ENCODE results near the gene SUMO3.

The SUMO3 gene

DNA sequence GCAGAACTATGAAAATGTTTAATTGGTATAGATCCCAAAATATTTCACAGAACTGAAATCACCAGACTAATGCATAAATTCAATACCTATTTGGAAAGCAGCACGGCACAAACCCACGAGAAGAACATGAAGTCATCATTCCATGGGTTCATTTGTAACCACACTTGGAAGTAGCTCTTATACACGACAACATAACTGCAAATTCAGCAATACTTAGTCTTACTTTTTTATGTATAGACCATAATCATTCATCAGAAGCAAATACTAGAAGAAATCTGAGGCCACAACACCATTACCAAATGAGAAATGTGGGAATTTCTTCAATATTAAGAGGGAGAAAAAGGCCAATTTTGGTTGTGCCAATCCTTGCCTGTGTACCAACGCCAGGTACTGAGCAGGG, 12.0 kb downstream of the SUMO3 start:
- no peak overlapping the region for H3K4me3 ChIP-seq (replicated peaks; ENCODE audit: insufficient read depth, low read length)
- H3K27ac ChIP-seq (replicated peaks) = no peak overlapping the region
- DNase-seq (ENCODE audit: low read depth in 1 of 2, low spot score in 1 of 2) = no peak
- TF ChIP-seq, protein P1, sequence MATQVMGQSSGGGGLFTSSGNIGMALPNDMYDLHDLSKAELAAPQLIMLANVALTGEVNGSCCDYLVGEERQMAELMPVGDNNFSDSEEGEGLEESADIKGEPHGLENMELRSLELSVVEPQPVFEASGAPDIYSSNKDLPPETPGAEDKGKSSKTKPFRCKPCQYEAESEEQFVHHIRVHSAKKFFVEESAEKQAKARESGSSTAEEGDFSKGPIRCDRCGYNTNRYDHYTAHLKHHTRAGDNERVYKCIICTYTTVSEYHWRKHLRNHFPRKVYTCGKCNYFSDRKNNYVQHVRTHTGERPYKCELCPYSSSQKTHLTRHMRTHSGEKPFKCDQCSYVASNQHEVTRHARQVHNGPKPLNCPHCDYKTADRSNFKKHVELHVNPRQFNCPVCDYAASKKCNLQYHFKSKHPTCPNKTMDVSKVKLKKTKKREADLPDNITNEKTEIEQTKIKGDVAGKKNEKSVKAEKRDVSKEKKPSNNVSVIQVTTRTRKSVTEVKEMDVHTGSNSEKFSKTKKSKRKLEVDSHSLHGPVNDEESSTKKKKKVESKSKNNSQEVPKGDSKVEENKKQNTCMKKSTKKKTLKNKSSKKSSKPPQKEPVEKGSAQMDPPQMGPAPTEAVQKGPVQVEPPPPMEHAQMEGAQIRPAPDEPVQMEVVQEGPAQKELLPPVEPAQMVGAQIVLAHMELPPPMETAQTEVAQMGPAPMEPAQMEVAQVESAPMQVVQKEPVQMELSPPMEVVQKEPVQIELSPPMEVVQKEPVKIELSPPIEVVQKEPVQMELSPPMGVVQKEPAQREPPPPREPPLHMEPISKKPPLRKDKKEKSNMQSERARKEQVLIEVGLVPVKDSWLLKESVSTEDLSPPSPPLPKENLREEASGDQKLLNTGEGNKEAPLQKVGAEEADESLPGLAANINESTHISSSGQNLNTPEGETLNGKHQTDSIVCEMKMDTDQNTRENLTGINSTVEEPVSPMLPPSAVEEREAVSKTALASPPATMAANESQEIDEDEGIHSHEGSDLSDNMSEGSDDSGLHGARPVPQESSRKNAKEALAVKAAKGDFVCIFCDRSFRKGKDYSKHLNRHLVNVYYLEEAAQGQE (IDR thresholded peaks at IDR 0.05; ENCODE audit: insufficient replicate concordance, low read depth) = no peak
- TF ChIP-seq, protein P2, sequence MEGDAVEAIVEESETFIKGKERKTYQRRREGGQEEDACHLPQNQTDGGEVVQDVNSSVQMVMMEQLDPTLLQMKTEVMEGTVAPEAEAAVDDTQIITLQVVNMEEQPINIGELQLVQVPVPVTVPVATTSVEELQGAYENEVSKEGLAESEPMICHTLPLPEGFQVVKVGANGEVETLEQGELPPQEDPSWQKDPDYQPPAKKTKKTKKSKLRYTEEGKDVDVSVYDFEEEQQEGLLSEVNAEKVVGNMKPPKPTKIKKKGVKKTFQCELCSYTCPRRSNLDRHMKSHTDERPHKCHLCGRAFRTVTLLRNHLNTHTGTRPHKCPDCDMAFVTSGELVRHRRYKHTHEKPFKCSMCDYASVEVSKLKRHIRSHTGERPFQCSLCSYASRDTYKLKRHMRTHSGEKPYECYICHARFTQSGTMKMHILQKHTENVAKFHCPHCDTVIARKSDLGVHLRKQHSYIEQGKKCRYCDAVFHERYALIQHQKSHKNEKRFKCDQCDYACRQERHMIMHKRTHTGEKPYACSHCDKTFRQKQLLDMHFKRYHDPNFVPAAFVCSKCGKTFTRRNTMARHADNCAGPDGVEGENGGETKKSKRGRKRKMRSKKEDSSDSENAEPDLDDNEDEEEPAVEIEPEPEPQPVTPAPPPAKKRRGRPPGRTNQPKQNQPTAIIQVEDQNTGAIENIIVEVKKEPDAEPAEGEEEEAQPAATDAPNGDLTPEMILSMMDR (IDR thresholded peaks at IDR 0.05; ENCODE audit: insufficient read depth, low read length) = no peak
- no peaks in the 10 kb centered on the region for H3K27me3 ChIP-seq (ENCODE audit: insufficient read depth, poor library complexity, severe bottlenecking)

DNA sequence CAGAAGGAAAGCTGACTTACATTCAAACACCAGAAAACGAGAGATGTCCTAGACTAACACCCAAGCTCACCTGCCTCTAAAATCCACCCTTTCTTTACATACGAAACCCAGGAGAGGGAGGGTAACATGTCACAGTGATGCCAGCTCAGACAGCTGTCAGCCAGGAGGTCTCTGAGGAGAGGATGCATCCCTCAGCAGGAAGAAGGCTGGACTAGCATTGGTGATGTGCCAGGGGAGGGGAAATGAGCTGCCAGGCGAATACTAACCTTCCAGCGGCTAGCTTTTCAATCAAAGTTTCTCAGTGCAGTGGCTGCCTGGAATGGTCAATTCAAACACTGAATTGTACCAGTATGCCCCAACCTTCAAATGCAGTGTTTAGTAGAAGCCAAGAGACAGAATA, 12.6 kb downstream of the SUMO3 start:
- no peak for DNase-seq (ENCODE audit: low read depth in 1 of 2, low spot score in 1 of 2)

DNA sequence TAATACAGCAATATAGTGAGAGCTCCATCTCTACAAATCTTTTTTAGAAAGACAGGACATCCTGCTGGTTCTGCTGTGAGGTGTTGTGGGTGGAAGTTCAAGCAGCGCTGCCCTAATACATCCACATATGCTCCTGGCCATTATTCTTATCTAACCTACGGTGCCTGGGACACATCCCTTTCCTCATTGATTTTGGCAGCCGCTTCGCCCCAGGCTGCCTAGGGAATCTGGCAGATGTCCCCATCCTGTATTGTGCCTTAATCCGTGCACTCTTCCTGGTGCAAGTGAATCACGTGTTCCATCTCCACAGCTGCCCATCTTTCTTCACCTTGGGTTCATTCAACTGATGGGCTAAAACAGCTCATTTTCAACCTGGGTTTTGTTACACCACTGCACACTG, 13.1 kb downstream of the SUMO3 start:
- no peak for DNase-seq (ENCODE audit: low read depth in 1 of 2, low spot score in 1 of 2)
- no peak overlapping the region for H3K4me3 ChIP-seq (replicated peaks; ENCODE audit: insufficient read depth, low read length)
- no peak overlapping the region for H3K27ac ChIP-seq (replicated peaks)
- no peaks in the 10 kb centered on the region for H3K27me3 ChIP-seq (ENCODE audit: insufficient read depth, poor library complexity, severe bottlenecking)
- TF ChIP-seq GABPA (IDR thresholded peaks at IDR 0.05; ENCODE audit: low read depth) = no peak
- TF ChIP-seq, protein P1 (IDR thresholded peaks at IDR 0.05; ENCODE audit: insufficient replicate concordance, low read depth) = no peak

More for the DNA sequence above, 12.6 kb downstream of the SUMO3 start:
- TF ChIP-seq, protein P1 (IDR thresholded peaks at IDR 0.05; ENCODE audit: insufficient replicate concordance, low read depth) = no peak
- TF ChIP-seq POLR2AphosphoS5 (IDR thresholded peaks at IDR 0.05; ENCODE audit: low read depth) (no peak), SPI1 (IDR thresholded peaks at IDR 0.05; ENCODE audit: borderline replicate concordance, low read depth) (no peak), GABPA (IDR thresholded peaks at IDR 0.05; ENCODE audit: low read depth) (no peak)
- TF ChIP-seq, protein P2 (IDR thresholded peaks at IDR 0.05; ENCODE audit: insufficient read depth, low read length) = no peak
- H3K4me3 ChIP-seq (replicated peaks; ENCODE audit: insufficient read depth, low read length) = no peak overlapping the region
- no peak overlapping the region for H3K27ac ChIP-seq (replicated peaks)
- H3K27me3 ChIP-seq (ENCODE audit: insufficient read depth, poor library complexity, severe bottlenecking) = no peaks in the 10 kb centered on the region

DNA sequence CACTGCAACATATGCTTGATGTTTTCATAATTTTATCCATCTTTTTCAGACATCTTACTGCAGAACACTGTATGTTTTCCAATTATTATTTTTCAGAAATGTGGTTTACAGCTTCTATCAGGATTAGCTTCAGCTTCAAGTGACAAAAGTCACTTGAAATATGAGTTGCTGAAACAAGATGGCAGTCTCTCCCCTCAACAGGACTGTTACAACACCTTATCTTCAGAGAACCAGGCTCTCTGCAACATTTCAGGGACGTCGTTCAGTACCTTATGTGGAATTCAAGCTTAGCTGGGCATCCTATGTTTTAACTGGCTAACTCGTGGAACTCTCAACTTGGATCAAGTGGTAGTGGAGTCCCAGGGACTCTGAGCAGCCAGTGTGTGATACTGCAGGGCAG, 14.2 kb downstream of the SUMO3 start:
- H3K27ac ChIP-seq (replicated peaks) = no peak overlapping the region

More for the DNA sequence above, 14.2 kb downstream of the SUMO3 start:
- H3K27me3 ChIP-seq (ENCODE audit: insufficient read depth, poor library complexity, severe bottlenecking) = no peaks in the 10 kb centered on the region
- DNase-seq (ENCODE audit: low read depth in 1 of 2, low spot score in 1 of 2) = no peak
- H3K4me3 ChIP-seq (replicated peaks; ENCODE audit: insufficient read depth, low read length) = no peak overlapping the region
- TF ChIP-seq SPI1 (IDR thresholded peaks at IDR 0.05; ENCODE audit: borderline replicate concordance, low read depth) (no peak), POLR2AphosphoS5 (IDR thresholded peaks at IDR 0.05; ENCODE audit: low read depth) (no peak), GABPA (IDR thresholded peaks at IDR 0.05; ENCODE audit: low read depth) (no peak)
- TF ChIP-seq, protein P2 (IDR thresholded peaks at IDR 0.05; ENCODE audit: insufficient read depth, low read length) = no peak
- TF ChIP-seq, protein P1 (IDR thresholded peaks at IDR 0.05; ENCODE audit: insufficient replicate concordance, low read depth) = no peak

All from HL-60 (cell line).